Caco-2 (cell line): Measurements from ENCODE around the gene EIF4E3. TPM values are rescaled to one million over a fixed set of nuclear protein-coding genes. Genes with fewer than 3 reads are reported as not detected.

Experiments
- BruUV-seq: library from RNA; stranded (reverse); fragments of 400-500 nt; replicated peaks from 2 replicates; lab custom pipeline; 2021; lab: Mats Ljungman, UMichigan
- CTCF ChIA-PET: fragments of 300-600 bp; sonication (Branson Sonifier 250); formaldehyde crosslinking; loops from one replicate; lab custom pipeline; 2022; ENCODE audit warnings: antibody characterized with exemption; lab: Charles Lee
- POLR2A ChIA-PET: fragments of 300-600 bp; sonication (Branson Sonifier 250); formaldehyde crosslinking; loops from one replicate; lab custom pipeline; 2022; ENCODE audit warnings: antibody characterized with exemption; lab: Charles Lee
- DNase-seq, 2 experiments: peaks; one replicate each; pipeline versions ENCODE4 v3.0.0 to v3.0.0-alpha.2; 2020 to 2022
- H3K27me3 ChIP-seq: replicated peaks from 2 replicates; pipeline ENCODE4 v1.6.0; 2011; ENCODE audit warnings: low read length; ENCODE audit not compliant: control insufficient read depth, insufficient read depth
- H3K36me3 ChIP-seq: 2 replicates; pipeline ENCODE4 v1.5.1; 2011; ENCODE audit warnings: low read length; ENCODE audit not compliant: control insufficient read depth, insufficient read depth
- H3K4me1 ChIP-seq: fragments of 250-450 bp; sonication (Bioruptor Pico); 2 replicates; pipeline ENCODE4 v1.5.1; 2020; ENCODE audit warnings: mild to moderate bottlenecking
- H3K4me3 ChIP-seq: 2 replicates; pipeline ENCODE4 v1.5.1; 2011; ENCODE audit warnings: low read depth, mild to moderate bottlenecking, control low read depth, low read length
- H3K9me3 ChIP-seq: fragments of 250-450 bp; sonication (Bioruptor Pico); 2 replicates; pipeline ENCODE4 v1.5.1; 2020; ENCODE audit warnings: mild to moderate bottlenecking, moderate library complexity
- H3K27ac Mint-ChIP-seq: one replicate; pipeline ENCODE4 v1.8.0; 2022; ENCODE audit warnings: mixed read lengths; ENCODE audit not compliant: unreplicated experiment
- H3K27me3 Mint-ChIP-seq: one replicate; pipeline ENCODE4 v1.8.0; 2022; ENCODE audit warnings: mixed read lengths; ENCODE audit not compliant: insufficient read depth, unreplicated experiment
- H3K36me3 Mint-ChIP-seq: one replicate; pipeline ENCODE4 v1.8.0; 2022; ENCODE audit warnings: mild to moderate bottlenecking, mixed read lengths; ENCODE audit not compliant: insufficient read depth, unreplicated experiment
- H3K4me1 Mint-ChIP-seq: one replicate; pipeline ENCODE4 v1.8.0; 2022; ENCODE audit warnings: low read depth, mixed read lengths; ENCODE audit not compliant: unreplicated experiment
- H3K4me3 Mint-ChIP-seq: one replicate; pipeline ENCODE4 v1.8.0; 2022; ENCODE audit warnings: mild to moderate bottlenecking, moderate library complexity, mixed read lengths; ENCODE audit not compliant: unreplicated experiment
- H3K9me3 Mint-ChIP-seq: one replicate; pipeline ENCODE4 v1.8.0; 2022; ENCODE audit warnings: mixed read lengths; ENCODE audit not compliant: unreplicated experiment
- intact Hi-C: fragments of 100-400 bp; cut with micrococcal nuclease; formaldehyde crosslinking; loops from one replicate; pipeline ENCODE4 v1.10.0; 2022; ENCODE audit not compliant: unreplicated experiment
- total RNA-seq: library from RNA; stranded (reverse); gene quantifications from 2 replicates; pipeline ENCODE4 v1.2.3, GENCODE V29; 2022
- TF ChIP-seq, protein P1 (sequence below), 2 experiments: fragments of 200-600 bp in 1 of 2; IDR thresholded peaks; 1 replicate in 1 of 2; 2 replicates in 1 of 2; pipeline versions ENCODE4 v1.5.1 to v1.8.0; 2011 to 2022; ENCODE audit warnings: antibody characterized with exemption in 1 of 2, control low read depth in 1 of 2, inconsistent platforms in 1 of 2, low read depth in 1 of 2, low read length in 1 of 2, mild to moderate bottlenecking in 1 of 2, moderate library complexity in 1 of 2; ENCODE audit not compliant: insufficient read depth in 1 of 2, severe bottlenecking in 1 of 2, unreplicated experiment in 1 of 2

EIF4E3 gene
- total RNA-seq, 1 experiment from 2014 or later, result 1.7 TPM

DNA sequence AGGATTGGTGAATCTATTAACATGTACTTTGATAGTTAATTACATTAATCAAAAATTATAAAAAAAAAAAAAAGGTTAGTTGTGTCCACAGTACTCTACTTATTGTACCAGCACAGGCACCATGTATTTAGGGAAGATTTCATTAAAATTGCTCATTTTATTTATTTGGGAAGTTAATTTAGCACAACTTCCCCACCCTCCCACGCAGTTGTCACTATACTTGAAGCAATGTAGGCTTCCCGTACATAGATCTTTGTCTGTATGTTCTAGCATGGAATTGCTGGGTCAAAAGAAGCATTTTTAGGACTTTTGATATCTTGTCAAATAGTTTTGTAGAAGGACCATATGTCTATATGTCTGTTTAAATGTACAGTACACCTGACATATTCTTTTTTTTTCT is 32.9 kb upstream of the EIF4E3 start:
- H3K27me3 Mint-ChIP-seq, result peaks cover 28% of the 10 kb centered on the region
- H3K36me3 Mint-ChIP-seq, result no peaks in the 10 kb centered on the region
- H3K36me3 ChIP-seq, result no peaks in the 10 kb centered on the region
- POLR2A ChIA-PET, result no interaction called here
- DNase-seq, result no peak
- no TSS peak for BruUV-seq
- TF ChIP-seq, protein P1, sequence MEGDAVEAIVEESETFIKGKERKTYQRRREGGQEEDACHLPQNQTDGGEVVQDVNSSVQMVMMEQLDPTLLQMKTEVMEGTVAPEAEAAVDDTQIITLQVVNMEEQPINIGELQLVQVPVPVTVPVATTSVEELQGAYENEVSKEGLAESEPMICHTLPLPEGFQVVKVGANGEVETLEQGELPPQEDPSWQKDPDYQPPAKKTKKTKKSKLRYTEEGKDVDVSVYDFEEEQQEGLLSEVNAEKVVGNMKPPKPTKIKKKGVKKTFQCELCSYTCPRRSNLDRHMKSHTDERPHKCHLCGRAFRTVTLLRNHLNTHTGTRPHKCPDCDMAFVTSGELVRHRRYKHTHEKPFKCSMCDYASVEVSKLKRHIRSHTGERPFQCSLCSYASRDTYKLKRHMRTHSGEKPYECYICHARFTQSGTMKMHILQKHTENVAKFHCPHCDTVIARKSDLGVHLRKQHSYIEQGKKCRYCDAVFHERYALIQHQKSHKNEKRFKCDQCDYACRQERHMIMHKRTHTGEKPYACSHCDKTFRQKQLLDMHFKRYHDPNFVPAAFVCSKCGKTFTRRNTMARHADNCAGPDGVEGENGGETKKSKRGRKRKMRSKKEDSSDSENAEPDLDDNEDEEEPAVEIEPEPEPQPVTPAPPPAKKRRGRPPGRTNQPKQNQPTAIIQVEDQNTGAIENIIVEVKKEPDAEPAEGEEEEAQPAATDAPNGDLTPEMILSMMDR (IDR thresholded peaks at IDR 0.05; ENCODE audit: insufficient read depth in 1 of 2, low read depth in 1 of 2, low read length in 1 of 2, severe bottlenecking in 1 of 2, unreplicated experiment in 1 of 2), result no peak
- H3K4me1 Mint-ChIP-seq, result no peaks in the 10 kb centered on the region
- H3K27me3 ChIP-seq, result peaks cover 2% of the 10 kb centered on the region; the same call in 1 of the 2 replicates
- no peaks in the 10 kb centered on the region for H3K4me1 ChIP-seq
- no peaks in the 10 kb centered on the region for H3K9me3 Mint-ChIP-seq
- no peak overlapping the region for H3K4me3 ChIP-seq
- H3K27ac Mint-ChIP-seq, result no peak overlapping the region
- no peaks in the 10 kb centered on the region for H3K9me3 ChIP-seq
- no peak overlapping the region for H3K4me3 Mint-ChIP-seq
- CTCF ChIA-PET, result no interaction called here
- intact Hi-C loops, result no loop called here

DNA sequence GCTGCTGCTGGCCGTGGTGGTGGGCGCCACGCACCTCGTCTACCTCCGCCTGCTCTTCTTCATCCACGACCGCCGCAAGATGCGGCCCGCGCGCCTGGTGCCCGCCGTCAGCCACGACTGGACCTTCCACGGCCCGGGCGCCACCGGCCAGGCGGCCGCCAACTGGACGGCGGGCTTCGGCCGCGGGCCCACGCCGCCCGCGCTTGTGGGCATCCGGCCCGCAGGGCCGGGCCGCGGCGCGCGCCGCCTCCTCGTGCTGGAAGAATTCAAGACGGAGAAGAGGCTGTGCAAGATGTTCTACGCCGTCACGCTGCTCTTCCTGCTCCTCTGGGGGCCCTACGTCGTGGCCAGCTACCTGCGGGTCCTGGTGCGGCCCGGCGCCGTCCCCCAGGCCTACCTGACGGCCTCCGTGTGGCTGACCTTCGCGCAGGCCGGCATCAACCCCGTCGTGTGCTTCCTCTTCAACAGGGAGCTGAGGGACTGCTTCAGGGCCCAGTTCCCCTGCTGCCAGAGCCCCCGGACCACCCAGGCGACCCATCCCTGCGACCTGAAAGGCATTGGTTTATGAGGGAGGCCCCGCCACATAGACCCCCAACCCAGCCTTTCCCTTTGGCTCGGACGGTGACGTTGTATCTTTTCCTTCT is 29.5 kb upstream of the EIF4E3 start:
- BruUV-seq, result no TSS peak
- Mint-ChIP-seq H3K4me1 (no peaks in the 10 kb centered on the region), H3K27ac (no peak overlapping the region), H3K36me3 (no peaks in the 10 kb centered on the region), H3K4me3 (peak overlapping the region; percentile 55), H3K27me3 (peaks cover 44% of the 10 kb centered on the region), H3K9me3 (no peaks in the 10 kb centered on the region)
- H3K27me3 ChIP-seq, result peaks cover 2% of the 10 kb centered on the region; the same call in 1 of the 2 replicates
- DNase-seq, result no peak
- H3K4me1 ChIP-seq, result no peaks in the 10 kb centered on the region
- ChIA-PET CTCF (no interaction called here), POLR2A (no interaction called here)
- no peaks in the 10 kb centered on the region for H3K9me3 ChIP-seq
- H3K4me3 ChIP-seq, result no peak overlapping the region
- TF ChIP-seq, protein P1 (IDR thresholded peaks at IDR 0.05; ENCODE audit: insufficient read depth in 1 of 2, low read depth in 1 of 2, low read length in 1 of 2, severe bottlenecking in 1 of 2, unreplicated experiment in 1 of 2), result no peak
- no peaks in the 10 kb centered on the region for H3K36me3 ChIP-seq
- intact Hi-C loops, result no loop called here

DNA sequence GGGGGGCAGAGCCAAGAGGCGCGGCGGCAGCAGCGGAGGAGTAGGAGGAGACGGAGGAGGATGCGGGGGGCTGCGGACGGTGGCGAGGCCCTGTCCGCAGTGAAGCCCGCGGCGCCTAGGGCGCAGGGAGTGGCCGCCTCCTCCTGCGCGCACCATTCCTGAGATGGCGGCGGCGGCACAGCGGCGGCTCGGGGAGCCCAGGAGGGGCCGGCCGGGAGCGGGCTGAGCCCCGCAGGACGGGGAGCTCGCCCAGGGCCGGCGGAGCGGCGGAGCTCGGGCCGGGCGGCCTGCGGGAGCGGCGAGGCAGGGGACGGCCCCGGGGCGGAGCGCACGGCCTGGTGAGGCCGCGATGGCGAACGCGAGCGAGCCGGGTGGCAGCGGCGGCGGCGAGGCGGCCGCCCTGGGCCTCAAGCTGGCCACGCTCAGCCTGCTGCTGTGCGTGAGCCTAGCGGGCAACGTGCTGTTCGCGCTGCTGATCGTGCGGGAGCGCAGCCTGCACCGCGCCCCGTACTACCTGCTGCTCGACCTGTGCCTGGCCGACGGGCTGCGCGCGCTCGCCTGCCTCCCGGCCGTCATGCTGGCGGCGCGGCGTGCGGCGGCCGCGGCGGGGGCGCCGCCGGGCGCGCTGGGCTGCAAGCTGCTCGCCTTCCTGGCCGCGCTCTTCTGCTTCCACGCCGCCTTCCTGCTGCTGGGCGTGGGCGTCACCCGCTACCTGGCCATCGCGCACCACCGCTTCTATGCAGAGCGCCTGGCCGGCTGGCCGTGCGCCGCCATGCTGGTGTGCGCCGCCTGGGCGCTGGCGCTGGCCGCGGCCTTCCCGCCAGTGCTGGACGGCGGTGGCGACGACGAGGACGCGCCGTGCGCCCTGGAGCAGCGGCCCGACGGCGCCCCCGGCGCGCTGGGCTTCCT is 28.8 kb upstream of the EIF4E3 start, which contains the start of gene GPR27:
Gene GPR27, plus strand, starts transcription at position 155 of the 909 bp plus-strand sequence. Its CDS starts 195 bp downstream, at position 350.
- H3K27me3 ChIP-seq, result peaks cover 2% of the 10 kb centered on the region; the same call in 1 of the 2 replicates
- intact Hi-C loops, result no loop called here
- no TSS peak for BruUV-seq
- H3K9me3 ChIP-seq, result no peaks in the 10 kb centered on the region
- H3K36me3 ChIP-seq, result no peaks in the 10 kb centered on the region
- Mint-ChIP-seq H3K4me3 (peak within 1 kb of the TSS; percentile 55), H3K36me3 (no peaks in the 10 kb centered on the region), H3K27ac (no peak within 1 kb of the TSS), H3K4me1 (no peaks in the 10 kb centered on the region), H3K27me3 (peaks cover 37% of the 10 kb centered on the region), H3K9me3 (no peaks in the 10 kb centered on the region)
- H3K4me1 ChIP-seq, result no peaks in the 10 kb centered on the region
- ChIA-PET POLR2A (no interaction called here), CTCF (no interaction called here)
- peak in 1 of 2 experiments; percentile 35 for DNase-seq
- peak within 1 kb of the TSS; percentile 54 for H3K4me3 ChIP-seq
- TF ChIP-seq, protein P1 (IDR thresholded peaks at IDR 0.05; ENCODE audit: insufficient read depth in 1 of 2, low read depth in 1 of 2, low read length in 1 of 2, severe bottlenecking in 1 of 2, unreplicated experiment in 1 of 2), result no peak
